Left ventricle myocardium inferior (tissue), 1 donor: ENCODE data around the gene DHRS3. TPM values are rescaled to one million over a fixed set of nuclear protein-coding genes. Genes with fewer than 3 reads are reported as not detected.

Experiments
- DNase-seq: peaks from one replicate; pipeline ENCODE4 v3.0.0-alpha.2; 2020
- H3K27ac ChIP-seq: fragments of 200-600 bp; replicated peaks from 2 replicates; pipeline ENCODE4 v1.8.0; 2021
- H3K27me3 ChIP-seq: fragments of 200-600 bp; 2 replicates; pipeline ENCODE4 v1.8.0; 2021; ENCODE audit warnings: low read depth
- H3K36me3 ChIP-seq: fragments of 200-600 bp; 2 replicates; pipeline ENCODE4 v1.8.0; 2021
- H3K4me1 ChIP-seq: fragments of 200-600 bp; 2 replicates; pipeline ENCODE4 v1.8.0; 2021
- H3K4me3 ChIP-seq: fragments of 200-600 bp; 2 replicates; pipeline ENCODE4 v1.8.0; 2021; ENCODE audit warnings: mild to moderate bottlenecking, moderate library complexity
- H3K9me3 ChIP-seq: fragments of 200-600 bp; replicated peaks from 2 replicates; pipeline ENCODE4 v1.8.0; 2021
- intact Hi-C: fragments of 100-400 bp; cut with micrococcal nuclease; formaldehyde crosslinking; loops from one replicate; pipeline ENCODE4 v1.11.0; 2022
- total RNA-seq: library from RNA; stranded (reverse); fragmentation: NEBNext Ultra II Directional; extraction: Animal tissue kit (Norgen Biotek cat#: 25700); gene quantifications from one replicate; pipeline ENCODE4 v1.2.1, GENCODE V29; 2021
- TF ChIP-seq, protein P1 (sequence below): fragments of 200-600 bp; IDR thresholded peaks from 2 replicates; pipeline ENCODE4 v1.8.0; 2021; ENCODE audit warnings: antibody characterized with exemption, mild to moderate bottlenecking, borderline replicate concordance
- donor health status: DM: no; HTN: yes; CAD: no; lungs with severe emphysema.

Gene DHRS3
- total RNA-seq, 1 donor from 2014 or later = 89.7 TPM

- Histone ChIP-seq H3K9me3 (peaks cover 22% of the 10 kb centered on the region), H3K4me3 (no peak overlapping the region), H3K27ac (no peak overlapping the region), H3K36me3 (peaks cover 11% of the 10 kb centered on the region), H3K4me1 (peaks cover 20% of the 10 kb centered on the region), H3K27me3 (no peaks in the 10 kb centered on the region)
- no peak for DNase-seq
- intact Hi-C loops = no loop called here
- TF ChIP-seq, protein P1, sequence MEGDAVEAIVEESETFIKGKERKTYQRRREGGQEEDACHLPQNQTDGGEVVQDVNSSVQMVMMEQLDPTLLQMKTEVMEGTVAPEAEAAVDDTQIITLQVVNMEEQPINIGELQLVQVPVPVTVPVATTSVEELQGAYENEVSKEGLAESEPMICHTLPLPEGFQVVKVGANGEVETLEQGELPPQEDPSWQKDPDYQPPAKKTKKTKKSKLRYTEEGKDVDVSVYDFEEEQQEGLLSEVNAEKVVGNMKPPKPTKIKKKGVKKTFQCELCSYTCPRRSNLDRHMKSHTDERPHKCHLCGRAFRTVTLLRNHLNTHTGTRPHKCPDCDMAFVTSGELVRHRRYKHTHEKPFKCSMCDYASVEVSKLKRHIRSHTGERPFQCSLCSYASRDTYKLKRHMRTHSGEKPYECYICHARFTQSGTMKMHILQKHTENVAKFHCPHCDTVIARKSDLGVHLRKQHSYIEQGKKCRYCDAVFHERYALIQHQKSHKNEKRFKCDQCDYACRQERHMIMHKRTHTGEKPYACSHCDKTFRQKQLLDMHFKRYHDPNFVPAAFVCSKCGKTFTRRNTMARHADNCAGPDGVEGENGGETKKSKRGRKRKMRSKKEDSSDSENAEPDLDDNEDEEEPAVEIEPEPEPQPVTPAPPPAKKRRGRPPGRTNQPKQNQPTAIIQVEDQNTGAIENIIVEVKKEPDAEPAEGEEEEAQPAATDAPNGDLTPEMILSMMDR = no peak
These were observed 54.9 kb downstream of the DHRS3 start for GRCh38 chr1:12562955-12563576.

- DNase-seq = no peak
- no peaks in the 10 kb centered on the region for H3K27me3 ChIP-seq
- H3K36me3 ChIP-seq = peaks cover 4% of the 10 kb centered on the region
- H3K4me1 ChIP-seq = peaks cover 40% of the 10 kb centered on the region
- no peak overlapping the region for H3K27ac ChIP-seq
- H3K9me3 ChIP-seq = peaks cover 22% of the 10 kb centered on the region
- TF ChIP-seq, protein P1 = no peak
- intact Hi-C loops = no loop called here
- H3K4me3 ChIP-seq = no peak overlapping the region
These were observed 56.9 kb downstream of the DHRS3 start for GRCh38 chr1:12561121-12561520.

GRCh38 chr1:12556957-12557935 lies 60.8 kb downstream of the DHRS3 start:
- intact Hi-C loops = no loop called here
- no peak overlapping the region for H3K4me3 ChIP-seq
- no peak for DNase-seq
- TF ChIP-seq, protein P1 = no peak
- peaks cover under 1% of the 10 kb centered on the region for H3K9me3 ChIP-seq
- H3K4me1 ChIP-seq = peaks cover 53% of the 10 kb centered on the region
- peak overlapping the region; percentile 87 for H3K27ac ChIP-seq
- H3K27me3 ChIP-seq = no peaks in the 10 kb centered on the region
- no peaks in the 10 kb centered on the region for H3K36me3 ChIP-seq

GRCh38 chr1:12556368-12556930 lies 61.6 kb downstream of the DHRS3 start:
- DNase-seq = peak; percentile 62

More at GRCh38 chr1:12556368-12556930, 61.6 kb downstream of the DHRS3 start:
- intact Hi-C loops = no loop called here
- no peaks in the 10 kb centered on the region for H3K36me3 ChIP-seq
- H3K4me1 ChIP-seq = peaks cover 56% of the 10 kb centered on the region
- TF ChIP-seq, protein P1 = no peak
- no peaks in the 10 kb centered on the region for H3K27me3 ChIP-seq
- peak overlapping the region; percentile 87 for H3K27ac ChIP-seq
- no peaks in the 10 kb centered on the region for H3K9me3 ChIP-seq
- no peak overlapping the region for H3K4me3 ChIP-seq
